DND-41 (cell line): ENCODE results near the gene FCRL1.
A peak's percentile ranks its signal among the peaks of the same experiment; 100 is the strongest.

Experiments
- CTCF ChIP-seq: IDR thresholded peaks from 2 replicates; pipeline ENCODE4 v1.5.1; 2012; ENCODE audit warnings: borderline replicate concordance, low read length, moderate library complexity, mild to moderate bottlenecking; ENCODE audit not compliant: poor library complexity, severe bottlenecking; ENCODE audit errors: extremely low read depth
- EZH2 ChIP-seq: IDR thresholded peaks from 3 replicates; pipeline ENCODE4 v1.6.1; 2012; ENCODE audit warnings: borderline replicate concordance, low read depth, mild to moderate bottlenecking, moderate library complexity, low read length, inconsistent platforms; ENCODE audit not compliant: severe bottlenecking

DNA sequence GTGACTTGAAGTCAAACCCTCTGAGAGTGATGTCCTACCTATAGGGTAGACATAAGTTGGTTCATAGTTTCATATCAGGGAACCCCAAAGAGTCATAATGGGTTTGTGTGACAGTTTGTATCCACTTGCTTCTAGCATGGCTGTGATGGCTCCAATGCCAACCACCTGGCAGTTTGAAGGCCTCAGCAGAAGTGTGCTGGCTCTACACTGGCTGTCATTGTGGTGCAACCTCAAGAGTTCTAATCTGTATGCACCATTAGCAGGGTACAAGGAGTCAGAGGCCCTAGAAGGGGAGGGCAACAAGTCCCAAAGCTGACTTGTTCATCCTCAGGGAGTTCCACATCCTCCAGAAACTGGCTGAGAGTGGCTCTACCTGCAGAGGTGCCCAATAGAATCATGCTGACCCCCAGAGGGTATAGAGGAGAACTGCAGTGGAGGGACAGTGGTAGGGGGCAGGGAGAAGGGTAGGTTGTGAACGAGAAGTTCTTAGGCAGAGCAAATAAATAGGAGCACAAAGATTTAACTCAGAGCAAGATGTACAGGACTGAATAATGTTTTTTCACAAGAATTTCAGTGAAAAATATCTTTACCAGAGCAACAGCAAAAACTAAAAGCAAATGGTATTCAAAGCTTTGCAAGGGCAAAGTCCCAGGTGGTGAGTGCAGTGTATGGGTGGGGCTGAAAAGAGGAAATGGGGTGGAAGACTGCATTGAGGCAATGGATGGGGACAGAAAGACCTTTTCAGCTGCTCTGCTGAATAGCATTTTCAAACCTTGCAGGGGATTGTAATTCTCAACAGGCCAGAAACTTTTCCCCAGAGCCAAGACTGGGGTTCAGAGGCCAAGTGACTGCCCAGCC, 46.2 kb downstream of the FCRL1 start:
- TF ChIP-seq CTCF (peak; percentile 63), EZH2 (no peak)
